HepG2 (cell line): ENCODE measurements around the gene DNAJB11. TPM values are rescaled to one million over a fixed set of nuclear protein-coding genes. Genes with fewer than 3 reads are reported as not detected.

Experiments used
- AGO2 ChIP-seq: fragments of 200-400 bp; formaldehyde crosslinking; optimal IDR thresholded peaks from 2 replicates; pipeline ENCODE3; 2017; ENCODE audit warnings: mild to moderate bottlenecking, low read depth, low read length, moderate library complexity
- CEBPB ChIP-seq: IDR thresholded peaks from 2 replicates; pipeline ENCODE4 v1.6.1; 2011; ENCODE audit warnings: low read depth, low read length, improper control_type of control experiment, borderline replicate concordance
- FOXA3 ChIP-seq: IDR thresholded peaks from 2 replicates; pipeline ENCODE4 v1.6.1; 2016; ENCODE audit warnings: missing genetic modification reagents, missing compliant biosample characterization
- GATAD2A ChIP-seq: IDR thresholded peaks from 2 replicates; pipeline ENCODE4 v1.6.1; 2016
- HIVEP1 ChIP-seq: sonication (generic); formaldehyde crosslinking; IDR thresholded peaks from 2 replicates; pipeline ENCODE4 v1.4.0; 2020; ENCODE audit warnings: mild to moderate bottlenecking, missing genetic modification reagents
- NFYB ChIP-seq: sonication (generic); formaldehyde crosslinking; IDR thresholded peaks from 2 replicates; pipeline ENCODE4 v1.4.0; 2020; ENCODE audit warnings: missing genetic modification reagents
- NR2C2 ChIP-seq: sonication (generic); formaldehyde crosslinking; IDR thresholded peaks from 2 replicates; pipeline ENCODE4 v1.4.0; 2020; ENCODE audit warnings: missing genetic modification reagents, mild to moderate bottlenecking, moderate library complexity, borderline replicate concordance
- POGZ ChIP-seq: sonication (generic); formaldehyde crosslinking; IDR thresholded peaks from 2 replicates; pipeline ENCODE4 v1.4.0; 2020; ENCODE audit warnings: mild to moderate bottlenecking, missing genetic modification reagents
- RXRA ChIP-seq: sonication (generic); formaldehyde crosslinking; IDR thresholded peaks from 2 replicates; pipeline ENCODE4 v1.5.1; 2020; ENCODE audit warnings: missing genetic modification reagents
- SMAD9 ChIP-seq: sonication (generic); formaldehyde crosslinking; IDR thresholded peaks from 2 replicates; pipeline ENCODE4 v1.5.1; 2020; ENCODE audit warnings: mild to moderate bottlenecking, missing genetic modification reagents
- SMC3 ChIP-seq: IDR thresholded peaks from 2 replicates; pipeline ENCODE4 v1.6.1; 2011; ENCODE audit warnings: low read length, improper control_type of control experiment
- TFE3 ChIP-seq: IDR thresholded peaks from 2 replicates; pipeline ENCODE4 v1.6.1; 2016
- ZMYM4 ChIP-seq: sonication (generic); formaldehyde crosslinking; IDR thresholded peaks from 2 replicates; pipeline ENCODE4 v1.8.1; 2023; ENCODE audit warnings: mild to moderate bottlenecking, missing genetic modification reagents
- ZNF331 ChIP-seq: sonication (generic); formaldehyde crosslinking; IDR thresholded peaks from 2 replicates; pipeline ENCODE4 v1.4.0; 2020; ENCODE audit warnings: missing genetic modification reagents
- ZNF703 ChIP-seq: sonication (generic); formaldehyde crosslinking; IDR thresholded peaks from 2 replicates; pipeline ENCODE4 v1.5.1; 2020; ENCODE audit warnings: missing genetic modification reagents, mild to moderate bottlenecking, moderate library complexity, borderline replicate concordance
- ZNF720 ChIP-seq: sonication (generic); formaldehyde crosslinking; IDR thresholded peaks from 2 replicates; pipeline ENCODE4 v1.4.0; 2020; ENCODE audit warnings: missing genetic modification reagents
- ZNF781 ChIP-seq: sonication (generic); formaldehyde crosslinking; IDR thresholded peaks from 2 replicates; pipeline ENCODE4 v1.5.1; 2020; ENCODE audit warnings: borderline replicate concordance, mild to moderate bottlenecking, missing genetic modification reagents; ENCODE audit errors: not compliant biosample characterization
- ZSCAN31 ChIP-seq: sonication (generic); formaldehyde crosslinking; IDR thresholded peaks from 2 replicates; pipeline ENCODE4 v1.5.0; 2020; ENCODE audit warnings: low read depth, mild to moderate bottlenecking, missing genetic modification reagents
- polyA plus RNA-seq, 8 experiments: library from polyadenylated mRNA; depleted of rRNA in 3 of 8; stranded (reverse) in 7 of 8; unstranded in 1 of 8; fragments of >200 nt; fragmentation: Illumina TruSeq in 4 of 8; extraction: Trizol in 4 of 8; gene quantifications; 2 replicates each; pipeline versions ENCODE4 v1.2.1 to v1.2.3, GENCODE V29; 2011 to 2016; ENCODE audit warnings: low read depth in 4 of 8, missing spikeins in 1 of 8, mixed read lengths in 1 of 8; ENCODE audit not compliant: insufficient read depth in 1 of 8
- total RNA-seq, 5 experiments: library from RNA; depleted of rRNA; stranded (reverse); fragments of >200 nt; fragmentation: Illumina TruSeq; extraction: Trizol; gene quantifications; 2 replicates each; pipeline ENCODE4 v1.2.3, GENCODE V29; 2016; ENCODE audit warnings: low read depth in 1 of 5
- TF ChIP-seq, protein P1 (sequence below): sonication (generic); formaldehyde crosslinking; IDR thresholded peaks from 2 replicates; pipeline ENCODE4 v1.8.0; 2022; ENCODE audit warnings: missing genetic modification reagents, mild to moderate bottlenecking, inconsistent platforms, borderline replicate concordance
- TF ChIP-seq, protein P2 (sequence below): sonication (generic); formaldehyde crosslinking; IDR thresholded peaks from 2 replicates; pipeline ENCODE4 v1.8.1; 2023; ENCODE audit warnings: mild to moderate bottlenecking, moderate library complexity, missing genetic modification reagents
- TF ChIP-seq, protein P3 (sequence below): sonication (generic); formaldehyde crosslinking; conservative IDR thresholded peaks from 2 replicates; pipeline ENCODE4 v1.4.0; 2020; ENCODE audit warnings: mild to moderate bottlenecking, missing genetic modification reagents, moderate library complexity
- TF ChIP-seq, protein P4 (sequence below), 2 experiments: fragments of 450-650 bp in 1 of 2; sonication (generic) in 1 of 2; formaldehyde crosslinking; IDR thresholded peaks; 2 replicates each; pipeline versions ENCODE4 v1.5.0 to v1.8.0; 2020 to 2022; ENCODE audit warnings: mild to moderate bottlenecking in 1 of 2, missing genetic modification reagents in 1 of 2

DNAJB11 gene
- total and polyA plus RNA-seq, 2 of the 13 experiments (the other 11 are each of a cell fraction or from before 2014, with no cell fraction given), result 41.0 to 132 TPM

GRCh38 chr3:186630950-186631641 is 60.6 kb downstream of the DNAJB11 start (continued):
- no peak for TF ChIP-seq SMAD9
- TF ChIP-seq NFYB (CRISPR knock-in tag), result no peak
- peak; percentile 95 for TF ChIP-seq GATAD2A (CRISPR knock-in tag)
- peak; percentile 28 for TF ChIP-seq POGZ (CRISPR knock-in tag)
- no peak for TF ChIP-seq AGO2
- peak; percentile 68; the same call in 1 of the 2 replicates for TF ChIP-seq ZSCAN31 (CRISPR knock-in tag)
- TF ChIP-seq, protein P1, sequence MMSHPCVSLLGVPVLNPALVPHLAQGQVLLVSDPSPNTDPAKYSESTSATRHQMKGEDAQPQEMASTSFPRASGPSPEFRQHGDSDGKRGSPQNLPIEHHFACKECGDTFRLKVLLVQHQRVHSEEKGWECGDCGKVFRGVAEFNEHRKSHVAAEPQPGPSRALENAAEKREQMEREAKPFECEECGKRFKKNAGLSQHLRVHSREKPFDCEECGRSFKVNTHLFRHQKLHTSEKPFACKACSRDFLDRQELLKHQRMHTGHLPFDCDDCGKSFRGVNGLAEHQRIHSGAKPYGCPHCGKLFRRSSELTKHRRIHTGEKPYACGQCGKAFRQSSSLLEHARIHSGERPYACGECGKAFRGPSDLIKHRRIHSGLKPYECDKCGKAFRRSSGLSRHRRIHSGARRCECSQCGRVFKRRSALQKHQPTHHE (CRISPR knock-in tag), result no peak
- peak; percentile 49; the same call in 1 of the 2 replicates for TF ChIP-seq TFE3 (CRISPR knock-in tag)
- TF ChIP-seq SMC3, result peak; percentile 17; the same call in 1 of the 2 replicates
- peak; percentile 90 for TF ChIP-seq ZMYM4
- no peak for TF ChIP-seq ZNF720
- TF ChIP-seq, protein P2, sequence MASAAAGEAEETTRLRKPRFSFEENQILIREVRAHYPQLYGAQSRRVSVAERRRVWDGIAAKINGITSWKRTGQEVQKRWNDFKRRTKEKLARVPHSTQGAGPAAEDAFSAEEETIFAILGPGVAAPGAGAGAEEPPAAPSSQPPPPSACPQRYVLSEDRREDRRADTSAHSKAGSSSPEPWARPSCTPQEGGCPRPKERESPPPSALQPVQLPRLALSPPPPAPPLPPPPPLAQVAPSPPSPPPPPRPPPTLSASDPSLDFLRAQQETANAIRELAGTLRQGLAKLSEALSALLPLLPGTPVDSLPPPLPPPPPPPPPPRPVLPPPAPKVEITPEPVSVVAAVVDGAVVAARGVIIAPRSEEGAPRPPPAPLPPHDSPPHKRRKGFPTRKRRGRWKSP, result peak; percentile 87; the same call in 1 of the 2 replicates
- TF ChIP-seq, protein P3, sequence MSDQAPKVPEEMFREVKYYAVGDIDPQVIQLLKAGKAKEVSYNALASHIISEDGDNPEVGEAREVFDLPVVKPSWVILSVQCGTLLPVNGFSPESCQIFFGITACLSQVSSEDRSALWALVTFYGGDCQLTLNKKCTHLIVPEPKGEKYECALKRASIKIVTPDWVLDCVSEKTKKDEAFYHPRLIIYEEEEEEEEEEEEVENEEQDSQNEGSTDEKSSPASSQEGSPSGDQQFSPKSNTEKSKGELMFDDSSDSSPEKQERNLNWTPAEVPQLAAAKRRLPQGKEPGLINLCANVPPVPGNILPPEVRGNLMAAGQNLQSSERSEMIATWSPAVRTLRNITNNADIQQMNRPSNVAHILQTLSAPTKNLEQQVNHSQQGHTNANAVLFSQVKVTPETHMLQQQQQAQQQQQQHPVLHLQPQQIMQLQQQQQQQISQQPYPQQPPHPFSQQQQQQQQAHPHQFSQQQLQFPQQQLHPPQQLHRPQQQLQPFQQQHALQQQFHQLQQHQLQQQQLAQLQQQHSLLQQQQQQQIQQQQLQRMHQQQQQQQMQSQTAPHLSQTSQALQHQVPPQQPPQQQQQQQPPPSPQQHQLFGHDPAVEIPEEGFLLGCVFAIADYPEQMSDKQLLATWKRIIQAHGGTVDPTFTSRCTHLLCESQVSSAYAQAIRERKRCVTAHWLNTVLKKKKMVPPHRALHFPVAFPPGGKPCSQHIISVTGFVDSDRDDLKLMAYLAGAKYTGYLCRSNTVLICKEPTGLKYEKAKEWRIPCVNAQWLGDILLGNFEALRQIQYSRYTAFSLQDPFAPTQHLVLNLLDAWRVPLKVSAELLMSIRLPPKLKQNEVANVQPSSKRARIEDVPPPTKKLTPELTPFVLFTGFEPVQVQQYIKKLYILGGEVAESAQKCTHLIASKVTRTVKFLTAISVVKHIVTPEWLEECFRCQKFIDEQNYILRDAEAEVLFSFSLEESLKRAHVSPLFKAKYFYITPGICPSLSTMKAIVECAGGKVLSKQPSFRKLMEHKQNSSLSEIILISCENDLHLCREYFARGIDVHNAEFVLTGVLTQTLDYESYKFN (CRISPR knock-in tag), result peak; percentile 92
- peak; percentile 72; the same call in 1 of the 2 replicates for TF ChIP-seq ZNF331 (CRISPR knock-in tag)
- peak; percentile 26; the same call in 1 of the 2 replicates for TF ChIP-seq HIVEP1
- TF ChIP-seq ZNF781 (CRISPR knock-in tag), result peak; percentile 40
- 0 out of 2 replicates have a peak, but pooled peaks have one; percentile 58 for TF ChIP-seq ZNF703
- TF ChIP-seq RXRA (CRISPR knock-in tag), result peak; percentile 79; the same call in 1 of the 2 replicates
- peak; percentile 93 for TF ChIP-seq CEBPB
- TF ChIP-seq, protein P4, sequence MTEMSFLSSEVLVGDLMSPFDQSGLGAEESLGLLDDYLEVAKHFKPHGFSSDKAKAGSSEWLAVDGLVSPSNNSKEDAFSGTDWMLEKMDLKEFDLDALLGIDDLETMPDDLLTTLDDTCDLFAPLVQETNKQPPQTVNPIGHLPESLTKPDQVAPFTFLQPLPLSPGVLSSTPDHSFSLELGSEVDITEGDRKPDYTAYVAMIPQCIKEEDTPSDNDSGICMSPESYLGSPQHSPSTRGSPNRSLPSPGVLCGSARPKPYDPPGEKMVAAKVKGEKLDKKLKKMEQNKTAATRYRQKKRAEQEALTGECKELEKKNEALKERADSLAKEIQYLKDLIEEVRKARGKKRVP (CRISPR knock-in tag; IDR thresholded peaks at IDR 0.05), result peak in 1 of 2 experiments; percentile 96; a peak in 2 of 4 replicates
- TF ChIP-seq FOXA3 (CRISPR knock-in tag), result peak; percentile 89
- TF ChIP-seq NR2C2 (CRISPR knock-in tag), result peak; percentile 75
